ENCODE measurements around the gene SLFN13.
"Not testable (repeated sequence)": the region's sequence is repeated elsewhere in the genome, so short reads cannot be mapped to it uniquely, and the experiment has no call there.

The SLFN13 gene, protein sequence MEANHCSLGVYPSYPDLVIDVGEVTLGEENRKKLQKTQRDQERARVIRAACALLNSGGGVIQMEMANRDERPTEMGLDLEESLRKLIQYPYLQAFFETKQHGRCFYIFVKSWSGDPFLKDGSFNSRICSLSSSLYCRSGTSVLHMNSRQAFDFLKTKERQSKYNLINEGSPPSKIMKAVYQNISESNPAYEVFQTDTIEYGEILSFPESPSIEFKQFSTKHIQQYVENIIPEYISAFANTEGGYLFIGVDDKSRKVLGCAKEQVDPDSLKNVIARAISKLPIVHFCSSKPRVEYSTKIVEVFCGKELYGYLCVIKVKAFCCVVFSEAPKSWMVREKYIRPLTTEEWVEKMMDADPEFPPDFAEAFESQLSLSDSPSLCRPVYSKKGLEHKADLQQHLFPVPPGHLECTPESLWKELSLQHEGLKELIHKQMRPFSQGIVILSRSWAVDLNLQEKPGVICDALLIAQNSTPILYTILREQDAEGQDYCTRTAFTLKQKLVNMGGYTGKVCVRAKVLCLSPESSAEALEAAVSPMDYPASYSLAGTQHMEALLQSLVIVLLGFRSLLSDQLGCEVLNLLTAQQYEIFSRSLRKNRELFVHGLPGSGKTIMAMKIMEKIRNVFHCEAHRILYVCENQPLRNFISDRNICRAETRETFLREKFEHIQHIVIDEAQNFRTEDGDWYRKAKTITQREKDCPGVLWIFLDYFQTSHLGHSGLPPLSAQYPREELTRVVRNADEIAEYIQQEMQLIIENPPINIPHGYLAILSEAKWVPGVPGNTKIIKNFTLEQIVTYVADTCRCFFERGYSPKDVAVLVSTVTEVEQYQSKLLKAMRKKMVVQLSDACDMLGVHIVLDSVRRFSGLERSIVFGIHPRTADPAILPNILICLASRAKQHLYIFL

DNA sequence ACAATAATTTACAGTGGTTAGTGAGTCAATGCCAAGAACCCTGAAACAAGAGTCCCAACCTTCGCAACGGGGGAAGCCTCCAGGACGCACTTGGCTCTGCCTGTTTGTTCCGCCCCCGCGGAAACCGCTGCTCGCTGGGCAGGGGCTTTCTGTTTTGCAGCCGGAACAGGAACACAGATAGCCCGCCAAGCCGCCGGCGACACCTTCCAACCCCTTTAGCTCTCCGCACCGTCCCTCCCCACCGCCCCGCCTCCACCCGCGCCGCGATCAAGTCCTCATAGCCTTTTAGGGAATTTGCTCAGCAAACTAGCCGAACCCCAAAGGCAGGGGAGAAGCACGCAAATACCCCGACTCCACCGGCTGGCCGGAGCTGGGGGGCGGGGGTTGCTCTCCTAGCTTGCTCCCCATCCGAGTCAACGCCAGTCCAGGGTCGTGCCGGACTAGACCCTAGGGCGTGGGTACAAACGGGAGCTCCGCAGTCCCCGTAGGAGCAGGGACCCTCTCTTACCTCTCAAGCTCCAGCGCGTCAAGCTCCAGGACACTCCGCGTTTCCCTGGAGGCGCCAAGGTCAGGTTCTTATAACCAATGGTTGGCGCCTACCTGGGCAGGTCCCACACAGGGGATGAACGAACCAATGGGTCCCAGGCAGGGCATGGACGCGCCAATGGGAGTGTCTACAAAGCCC is at the start of gene SLFN13:
Gene SLFN13, minus strand, starts transcription at position 553 of the 685 bp plus-strand sequence. CDS start 3,086 bp downstream, outside the sequence.
- peak; percentile 53 for DNase-seq

DNA sequence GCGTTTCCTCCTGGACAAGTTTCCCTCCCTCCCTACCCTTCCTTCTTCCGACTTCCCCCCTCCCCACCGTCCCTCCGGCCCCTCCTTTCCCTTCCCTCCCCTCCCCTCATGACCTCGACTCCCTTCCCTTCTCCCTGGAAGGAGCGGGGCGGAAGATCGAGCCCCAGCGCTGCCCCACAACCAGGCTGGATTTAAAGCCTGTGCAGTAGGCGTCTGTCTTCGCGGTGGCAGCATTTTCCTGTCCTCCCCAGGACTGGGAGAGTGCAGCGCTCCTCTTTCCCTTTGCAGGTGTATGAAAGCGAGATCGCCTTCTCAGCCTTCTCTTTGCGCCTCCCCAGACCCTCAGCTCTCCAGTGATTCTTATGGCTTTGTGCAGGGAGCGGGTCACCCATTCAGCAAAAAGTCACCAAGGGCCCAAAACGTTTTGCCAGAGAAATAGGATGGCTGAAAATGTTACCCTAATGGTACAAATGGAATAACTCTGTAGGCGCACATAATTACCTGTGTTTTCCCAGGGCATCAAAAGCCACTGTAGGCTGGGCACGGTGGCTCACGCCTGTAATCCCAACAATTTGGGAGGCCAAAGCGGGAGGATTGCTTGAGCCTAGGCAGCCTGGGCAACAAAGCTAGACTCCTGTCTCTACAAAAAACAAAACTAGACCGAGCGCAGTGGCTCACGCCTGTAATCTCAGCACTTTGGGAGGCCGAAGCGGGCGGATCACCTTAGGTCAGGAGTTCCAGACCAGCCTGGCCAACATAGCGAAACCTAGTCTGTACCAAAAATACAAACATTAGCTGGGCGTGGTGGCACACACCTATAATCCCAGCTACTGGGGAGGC is 48.1 kb upstream of the SLFN13 start:
- no peak for DNase-seq

DNA sequence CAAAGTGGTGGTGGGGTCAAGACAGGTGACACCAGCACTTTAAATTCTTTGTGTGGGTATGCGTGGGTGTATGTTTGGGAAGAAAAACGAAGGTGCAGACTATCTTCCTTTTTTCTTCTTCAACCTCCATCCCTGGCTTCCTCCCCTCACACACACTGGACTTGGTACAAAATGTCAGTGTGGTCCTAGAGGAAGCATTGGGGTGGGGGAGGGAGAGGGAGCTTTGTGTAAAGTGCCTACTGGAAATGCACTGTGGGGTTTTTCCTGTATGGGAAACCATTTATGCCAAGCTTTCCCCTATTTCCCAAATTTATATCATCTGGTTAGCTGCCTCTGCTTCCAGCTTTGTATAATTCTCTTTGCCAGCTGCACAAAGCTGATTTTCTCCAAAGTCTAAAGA is 44.5 kb upstream of the SLFN13 start:
- DNase-seq: no peak

DNA sequence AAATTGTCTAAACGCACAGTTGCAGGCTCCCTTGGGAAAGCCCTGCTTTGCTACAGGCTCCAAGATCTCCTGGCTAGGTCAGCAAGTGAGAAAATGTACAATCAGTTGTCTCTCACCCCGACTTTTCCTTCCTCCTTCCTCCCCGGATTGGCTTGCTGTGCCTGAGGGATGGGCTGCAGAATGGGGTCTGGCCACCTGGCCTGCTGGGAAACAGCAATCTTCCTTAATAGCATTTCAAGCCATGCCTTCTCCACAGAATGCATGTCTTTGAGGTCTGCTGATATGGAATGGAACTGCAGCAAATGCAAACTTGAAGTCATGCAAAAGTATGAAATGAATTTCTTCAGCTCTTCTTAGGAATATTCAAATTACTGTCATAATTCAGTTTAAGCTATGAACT is 42.9 kb upstream of the SLFN13 start:
- no peak for DNase-seq

DNA sequence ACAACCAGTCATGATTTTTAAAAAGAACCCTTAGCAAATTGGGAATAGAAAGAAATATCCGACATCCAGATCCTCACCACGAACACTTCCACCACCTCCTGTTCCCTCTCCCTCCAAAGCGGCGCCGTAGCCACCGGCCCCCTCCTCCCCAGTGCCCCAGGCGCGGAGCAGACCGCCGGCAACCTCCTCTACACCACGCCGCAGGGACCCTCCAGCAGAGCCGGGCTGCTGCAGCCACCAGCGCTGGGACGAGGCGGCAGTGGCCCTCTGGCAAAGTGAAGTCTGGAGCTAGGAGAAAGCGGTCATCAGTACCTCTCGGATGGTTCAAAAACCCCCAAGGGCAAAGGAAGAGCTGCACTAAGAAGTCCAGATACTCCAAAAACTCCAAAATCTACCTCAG is 41.4 kb upstream of the SLFN13 start:
- no peak for DNase-seq

DNA sequence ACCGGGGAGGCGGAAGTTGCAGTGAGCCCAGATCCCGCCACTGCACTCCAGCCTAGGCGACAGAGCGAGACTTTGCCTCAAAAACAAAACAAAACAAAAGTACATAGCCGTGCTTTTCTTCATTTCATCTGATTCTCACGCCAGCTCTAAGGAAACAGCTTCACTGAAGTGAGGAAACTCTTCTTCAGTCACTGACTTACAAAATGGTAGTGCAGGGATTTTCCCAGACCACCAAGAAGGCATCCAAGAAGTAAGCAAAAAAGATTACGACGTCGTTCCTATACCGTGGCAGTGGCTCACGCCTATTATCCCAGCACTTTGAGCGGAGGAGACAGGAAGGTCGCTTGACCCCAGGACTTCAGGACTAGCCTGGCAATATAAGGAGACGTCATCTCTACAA is 40.4 kb upstream of the SLFN13 start:
- DNase-seq: no peak

DNA sequence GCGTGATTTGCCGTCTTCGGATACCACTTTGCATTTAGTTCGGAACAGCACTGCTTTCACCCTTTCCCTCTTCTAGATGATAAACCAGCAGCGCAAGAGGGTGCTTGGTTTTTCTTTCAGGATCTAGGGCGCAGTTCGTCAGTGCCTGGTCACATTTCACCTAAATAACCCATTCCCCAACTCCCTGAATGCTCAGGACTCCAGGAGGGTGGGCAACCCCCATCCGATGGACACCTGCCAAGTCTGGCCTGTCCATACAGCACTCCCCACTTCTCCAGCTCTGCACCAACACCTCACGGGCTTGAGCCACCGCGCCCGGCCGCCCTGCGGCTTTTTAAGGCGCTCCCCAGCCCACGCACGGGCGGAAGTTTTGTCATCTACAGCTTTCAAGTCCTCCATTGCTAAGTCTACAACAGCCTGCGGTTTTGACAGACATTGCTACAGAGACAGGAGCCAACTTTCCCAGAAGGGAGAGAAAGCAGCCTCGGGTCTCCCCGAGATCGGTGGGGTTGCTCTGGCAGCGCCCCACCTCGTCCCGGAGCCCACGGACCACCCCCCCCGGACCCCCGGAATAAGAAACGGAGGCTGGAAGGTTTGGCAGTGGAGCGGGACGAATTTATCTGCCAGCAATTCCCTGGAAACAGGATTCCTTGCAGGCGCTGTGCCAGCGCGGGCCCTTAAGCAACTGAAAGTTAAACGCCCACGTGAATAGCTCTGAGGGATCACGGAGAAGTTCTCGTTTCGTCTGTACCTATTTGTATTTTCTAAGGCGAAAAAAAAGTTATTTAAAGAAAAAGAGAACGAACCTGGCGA is 38.6 kb upstream of the SLFN13 start:
- DNase-seq: peak; percentile 44

DNA sequence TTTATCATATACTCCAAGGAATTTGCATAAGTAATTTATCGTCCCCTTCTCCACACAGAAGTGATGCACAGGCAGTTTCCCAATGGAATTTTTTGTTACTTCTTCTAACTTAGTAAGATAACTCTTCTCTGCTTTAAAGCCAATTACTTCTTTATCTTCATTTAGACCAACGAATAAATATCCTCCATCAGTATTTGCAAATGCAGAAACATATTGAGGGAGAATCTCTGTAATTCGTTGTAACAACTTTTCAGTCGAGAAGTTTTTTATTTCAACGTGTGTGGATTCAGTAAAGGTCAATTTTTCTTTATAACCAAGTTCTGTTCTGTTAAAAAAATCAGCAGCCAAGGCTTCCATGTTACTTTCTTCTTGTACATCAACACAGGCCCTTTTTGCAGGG is 30.7 kb upstream of the SLFN13 start:
- DNase-seq: no peak

DNA sequence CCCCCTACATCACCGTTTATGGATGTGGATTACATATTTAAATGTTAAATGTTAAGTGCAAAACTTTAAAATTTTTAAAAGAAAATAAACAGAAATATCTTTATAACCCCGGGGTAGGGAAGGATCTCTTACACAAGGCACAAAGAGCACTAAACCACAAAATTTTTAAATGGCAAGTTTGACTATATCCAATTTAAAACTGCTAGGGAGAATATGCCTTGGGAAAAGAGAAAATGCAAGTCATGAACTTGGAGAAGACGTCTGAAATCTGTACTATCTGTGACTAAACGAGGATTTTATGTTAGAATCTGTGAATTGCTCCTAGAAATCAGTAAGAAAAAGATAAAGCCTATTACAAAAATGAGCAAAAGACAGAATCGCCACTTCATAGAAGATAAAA is 28.7 kb upstream of the SLFN13 start:
- DNase-seq: no peak

DNA sequence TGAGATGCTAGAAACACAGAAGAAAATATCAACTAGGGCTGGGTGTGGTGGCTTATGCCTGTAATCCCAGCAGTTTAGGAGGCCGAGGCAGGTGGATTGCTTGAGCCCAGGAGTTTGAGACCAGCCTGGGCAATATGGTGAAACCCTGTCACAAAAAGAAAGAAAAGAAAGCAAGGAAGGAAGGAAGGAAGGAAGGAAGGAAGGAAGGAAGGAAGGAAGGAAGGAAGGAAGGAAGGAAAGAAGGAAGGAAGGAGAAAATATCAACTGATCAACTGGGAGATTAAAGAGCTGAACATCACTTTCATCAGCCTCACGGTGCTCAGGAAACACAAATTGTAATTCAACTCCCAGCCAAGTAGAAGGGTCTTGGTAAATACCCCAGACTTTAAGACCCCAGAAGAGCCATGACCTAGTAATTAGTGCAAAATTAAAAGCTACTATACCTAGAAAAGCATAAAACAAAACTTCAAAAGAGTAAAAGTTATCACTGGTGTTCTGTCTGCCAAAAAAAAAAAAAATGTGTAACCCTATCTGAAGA is 27.8 kb upstream of the SLFN13 start:
- no peak for DNase-seq

DNA sequence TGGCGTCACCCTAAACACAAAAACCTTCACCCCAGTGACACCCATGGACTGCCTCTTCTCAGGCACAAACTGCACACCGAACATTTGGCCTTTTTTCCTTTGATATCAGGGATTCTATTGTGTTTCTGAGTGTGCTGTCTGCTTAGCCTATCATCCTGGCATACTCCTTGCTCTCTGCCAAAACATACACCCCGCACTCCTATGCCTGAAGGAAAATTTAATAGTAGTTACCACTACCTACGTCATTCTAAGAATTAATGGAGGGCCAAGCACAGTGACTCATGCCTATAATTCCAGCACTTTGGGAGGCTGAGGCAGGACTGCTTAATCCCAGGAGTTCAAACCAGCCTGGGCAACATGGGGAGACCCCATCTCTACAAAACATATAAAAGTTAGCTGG is 19.9 kb upstream of the SLFN13 start:
- DNase-seq: no peak

DNA sequence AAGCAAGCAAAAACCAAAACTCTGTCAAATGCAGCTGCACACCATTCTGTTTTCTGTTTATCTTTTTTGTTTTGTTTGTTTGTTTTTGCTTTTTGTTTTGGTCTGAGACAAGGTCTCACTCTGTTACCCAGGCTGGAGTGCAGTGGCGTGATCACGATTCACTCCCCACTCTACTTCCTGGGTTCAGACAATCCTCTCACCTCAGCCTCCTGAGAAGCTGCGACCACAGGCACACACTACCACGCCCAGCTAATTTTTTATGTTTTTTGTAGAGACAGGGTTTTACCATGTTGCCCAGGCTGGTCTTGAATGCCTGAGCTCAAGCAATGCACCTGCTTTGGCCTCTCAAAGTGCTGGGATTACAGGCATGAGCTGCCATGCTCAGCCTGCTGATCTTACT is 19.3 kb upstream of the SLFN13 start:
- no peak for DNase-seq

DNA sequence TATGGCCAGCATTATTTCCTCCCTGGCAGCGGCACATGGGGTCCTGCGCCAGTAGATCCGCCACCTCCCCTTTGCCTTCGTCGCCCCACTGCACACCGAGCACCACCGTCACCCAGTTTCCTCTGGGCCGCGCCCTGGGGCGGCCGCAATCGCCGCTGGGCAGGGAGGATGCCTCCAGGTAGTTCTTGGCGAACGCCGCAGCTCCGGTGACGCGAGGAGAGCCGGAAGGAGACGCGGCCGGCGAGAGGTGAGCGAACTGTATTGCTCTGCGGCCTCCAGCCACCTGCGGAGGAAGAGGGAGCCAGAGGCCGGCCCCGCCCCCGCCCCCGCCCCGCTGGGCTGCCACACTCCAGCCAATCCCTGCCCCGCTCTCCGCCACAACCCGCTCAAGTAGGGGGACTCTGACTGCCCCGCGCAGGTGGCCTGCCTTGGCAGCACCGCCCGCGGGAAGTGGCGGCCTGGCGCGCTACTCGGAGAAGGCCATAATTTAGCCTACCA is 11.8 kb upstream of the SLFN13 start:
- DNase-seq: no peak

DNA sequence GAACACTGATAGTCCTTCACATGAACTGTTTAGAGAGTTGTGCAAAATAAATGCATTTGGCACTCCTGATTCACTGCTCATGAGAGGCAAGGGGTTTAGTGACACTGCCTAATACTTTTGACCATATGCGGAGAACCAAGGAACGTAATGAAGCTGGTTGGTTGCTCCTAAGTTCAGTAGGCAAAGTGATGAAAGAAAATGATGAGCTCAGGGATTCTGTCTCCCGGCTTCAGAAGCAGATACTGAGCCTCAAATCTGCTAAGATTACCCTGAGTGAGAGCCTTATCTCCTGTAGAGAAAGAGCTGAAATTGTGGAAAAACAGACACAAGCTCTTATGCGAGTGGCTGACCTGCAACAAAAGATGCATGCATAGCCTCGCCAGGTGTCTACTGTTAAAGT is 5.5 kb upstream of the SLFN13 start:
- not testable (repeated sequence) for DNase-seq

DNA sequence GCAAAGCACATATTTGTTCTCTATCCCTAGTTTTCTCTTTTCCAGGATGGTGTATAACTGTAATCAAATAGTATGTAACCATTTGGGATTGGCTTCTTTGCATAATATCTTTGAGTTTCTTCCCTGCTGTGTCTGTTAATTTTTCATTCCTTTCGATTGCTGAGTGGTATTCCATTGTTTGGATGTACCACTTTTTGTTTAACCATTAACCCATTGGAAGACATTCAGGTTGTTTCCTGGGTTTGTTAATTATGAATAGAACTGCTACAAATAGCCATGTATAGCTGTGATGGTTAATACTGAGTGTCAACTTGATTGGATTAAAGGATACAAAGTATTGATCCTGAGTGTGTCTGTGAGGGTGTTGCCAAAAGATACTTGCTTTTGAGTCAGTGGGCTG is 4.6 kb upstream of the SLFN13 start:
- no peak for DNase-seq

DNA sequence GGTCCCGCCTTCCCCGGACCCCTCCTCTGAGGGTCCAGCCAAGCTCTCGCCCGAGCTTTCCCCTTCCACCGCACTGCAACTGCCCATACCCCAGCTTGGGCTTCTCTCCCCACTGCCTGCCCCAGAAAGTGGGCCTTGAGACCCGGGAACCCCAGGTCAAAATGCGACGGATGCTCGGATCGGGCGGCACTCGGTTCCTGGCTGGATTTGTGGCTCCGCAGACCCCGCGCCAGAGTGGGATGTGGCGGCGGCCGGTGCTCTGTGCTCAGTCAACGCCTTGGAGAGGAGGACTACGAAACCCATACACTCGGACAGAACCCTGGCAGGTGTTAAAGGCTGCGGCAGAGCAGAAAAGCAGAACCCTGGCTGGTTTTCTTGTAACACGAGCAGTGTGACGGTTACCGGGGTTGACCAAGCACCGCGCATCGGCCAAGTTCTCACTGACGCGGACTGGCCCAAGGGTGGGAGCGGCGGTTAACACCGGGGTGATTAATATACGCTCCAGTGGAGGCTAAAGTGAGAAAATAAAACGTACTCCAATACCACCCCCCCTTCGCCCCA is 885 bp upstream of the SLFN13 start:
- no peak for DNase-seq

DNA sequence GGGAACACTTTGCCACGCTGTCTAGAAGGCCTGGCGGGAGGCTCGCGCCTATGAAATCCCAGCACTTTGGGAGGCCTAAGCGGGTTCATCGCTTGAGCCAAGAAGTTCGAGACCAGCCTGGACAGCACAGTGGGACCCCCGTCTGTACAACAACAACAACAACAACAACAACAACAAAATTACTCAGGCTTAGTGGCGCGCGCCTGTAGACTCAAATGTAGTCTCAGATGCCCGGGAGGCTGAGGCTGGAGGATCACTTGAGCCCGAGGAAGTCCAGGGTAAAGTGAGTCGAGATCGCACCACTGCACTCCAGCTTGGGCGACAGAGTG is 297 bp upstream of the SLFN13 start:
- DNase-seq: no peak

DNA sequence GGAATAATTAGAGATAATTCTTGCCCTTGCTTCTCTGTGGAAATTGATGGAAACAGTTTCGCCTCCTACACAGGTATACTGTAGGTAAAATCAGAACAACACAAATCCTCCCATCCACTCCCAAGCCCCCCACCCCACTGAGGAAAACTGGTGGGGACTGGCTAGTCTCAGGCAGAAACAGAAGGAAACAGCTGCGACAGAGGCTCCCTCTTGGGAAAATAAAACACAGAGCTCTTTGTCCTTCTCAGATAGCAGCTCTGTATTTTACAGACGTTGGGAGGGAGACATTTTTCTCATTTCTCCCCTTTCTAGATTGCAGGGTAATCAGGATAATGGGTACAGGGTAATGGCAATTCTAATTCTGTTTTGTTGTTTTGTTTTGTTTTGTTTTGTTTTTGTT is 1.1 kb downstream of the SLFN13 start:
- DNase-seq: no peak

DNA sequence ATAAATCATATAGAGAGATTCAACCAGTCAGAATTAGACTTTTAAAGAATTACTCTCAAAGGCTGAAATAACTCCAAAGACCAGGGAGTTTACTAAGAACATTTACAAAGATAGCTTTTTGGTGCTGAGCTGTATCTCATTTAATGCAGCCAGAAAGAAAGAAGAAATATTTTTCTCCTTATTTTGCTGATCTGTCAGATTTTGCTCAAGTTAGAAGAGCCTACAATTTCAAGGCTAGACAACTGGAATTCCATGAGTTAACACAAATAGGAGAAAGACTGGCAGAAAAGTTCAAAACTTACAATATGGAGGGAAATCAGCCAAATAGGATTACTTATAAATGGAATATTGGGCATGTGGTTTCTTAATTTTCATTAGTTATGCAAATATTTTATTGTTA is 10.1 kb downstream of the SLFN13 start:
- DNase-seq: no peak

DNA sequence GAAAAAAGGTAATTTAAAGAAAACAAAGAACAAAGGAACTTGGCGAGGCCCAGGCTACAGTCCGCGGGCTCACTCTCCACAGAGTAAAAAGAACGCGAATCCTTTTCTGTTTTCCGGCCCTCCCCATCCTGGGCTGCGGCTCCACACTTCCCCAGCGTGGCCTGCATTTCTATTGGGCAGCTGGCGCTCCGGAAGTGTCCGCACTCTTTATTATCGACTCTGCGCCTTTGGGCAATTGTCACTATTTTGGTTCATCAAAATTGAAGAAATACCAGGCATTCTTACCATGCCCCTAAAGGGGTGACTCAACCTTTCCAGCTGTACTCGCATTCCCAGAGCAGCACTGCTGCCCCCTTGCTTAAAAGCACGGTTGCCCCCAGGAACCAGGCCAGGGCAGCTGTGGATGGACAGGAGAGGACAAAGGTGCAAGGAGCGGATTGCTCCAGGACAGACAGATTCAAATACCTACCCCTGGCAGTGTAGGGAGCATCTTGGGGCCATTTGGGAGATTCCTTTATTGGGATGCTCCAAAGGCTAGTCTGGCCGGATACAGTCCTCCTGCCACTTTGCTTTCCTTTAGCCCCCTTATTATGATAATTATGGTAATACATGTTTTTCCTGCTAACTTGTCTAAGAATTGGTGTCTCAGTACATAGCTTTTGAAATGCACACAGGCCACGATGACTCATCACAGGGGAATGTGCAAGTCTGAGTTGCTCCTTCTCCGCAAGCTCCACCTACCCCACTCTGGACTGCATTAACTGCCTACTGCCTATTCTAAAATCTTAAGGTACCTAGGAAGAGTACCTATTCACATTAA is 15.3 kb downstream of the SLFN13 start:
- peak; percentile 96 for DNase-seq
